Activated CD4-positive, alpha-beta memory T cell treated with anti-CD3 and anti-CD28 coated beads for 36 hours (primary cell): ENCODE measurements around the gene NECTIN1. TPM values are rescaled to one million over a fixed set of nuclear protein-coding genes. Genes with fewer than 3 reads are reported as not detected.
"Not testable (repeated sequence)": the region's sequence is repeated elsewhere in the genome, so short reads cannot be mapped to it uniquely, and the experiment has no call there.

Experiments used
- CTCF ChIA-PET: fragments of 350-600 bp; sonication (Branson Sonifier 250); formaldehyde crosslinking; loops from one replicate; lab custom pipeline; 2021; ENCODE audit warnings: antibody characterized with exemption, inconsistent platforms; lab: Charles Lee
- POLR2A ChIA-PET: fragments of 350-600 bp; sonication (Branson Sonifier 250); formaldehyde crosslinking; loops from one replicate; lab custom pipeline; 2021; ENCODE audit warnings: antibody characterized with exemption; lab: Charles Lee
- DNase-seq: peaks from one replicate; pipeline ENCODE4 v3.0.0-alpha.2; 2020
- H3K27ac Mint-ChIP-seq: one replicate; pipeline ENCODE4 v1.8.0; 2021; ENCODE audit warnings: mixed read lengths
- H3K27me3 Mint-ChIP-seq: one replicate; pipeline ENCODE4 v1.8.0; 2021; ENCODE audit warnings: mixed read lengths
- H3K36me3 Mint-ChIP-seq: one replicate; pipeline ENCODE4 v1.8.0; 2021; ENCODE audit warnings: mixed read lengths
- H3K4me1 Mint-ChIP-seq: one replicate; pipeline ENCODE4 v1.8.0; 2021; ENCODE audit warnings: low read depth, mixed read lengths
- H3K4me3 Mint-ChIP-seq: one replicate; pipeline ENCODE4 v1.8.0; 2021; ENCODE audit warnings: mild to moderate bottlenecking, mixed read lengths
- H3K9me3 Mint-ChIP-seq: one replicate; pipeline ENCODE4 v1.8.0; 2021; ENCODE audit warnings: mixed read lengths
- intact Hi-C: fragments of 100-400 bp; cut with micrococcal nuclease; formaldehyde crosslinking; loops from one replicate; pipeline ENCODE4 v1.15.1; 2023
- total RNA-seq, 2 experiments: library from RNA; stranded (reverse); gene quantifications; one replicate each; pipeline ENCODE4 v1.2.3, GENCODE V29; 2021

The NECTIN1 gene
- total RNA-seq, 2 experiments from 2014 or later = 2.0 to 2.4 TPM

DNA sequence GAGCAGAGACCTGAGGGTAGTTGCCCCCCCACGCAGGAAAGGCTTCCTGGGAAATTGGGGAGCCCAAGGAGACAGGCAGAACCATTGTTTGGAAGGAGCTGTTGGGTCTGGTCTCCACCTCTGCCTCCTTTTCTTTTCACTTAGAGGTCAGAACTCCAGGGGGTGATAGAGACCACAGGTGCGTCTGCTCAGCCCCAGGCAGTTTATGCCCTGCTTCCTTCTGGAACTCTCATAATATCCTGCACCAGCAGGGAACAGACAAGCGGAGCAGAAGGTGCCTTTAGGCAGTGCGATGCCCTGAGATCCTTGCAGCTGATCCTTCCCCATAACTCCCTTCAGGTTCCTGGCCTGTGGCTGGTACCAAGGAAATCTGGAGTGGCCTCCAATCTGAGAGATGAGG is 120.2 kb downstream of the NECTIN1 start:
- no peaks in the 10 kb centered on the region for H3K9me3 Mint-ChIP-seq
- H3K4me1 Mint-ChIP-seq = no peaks in the 10 kb centered on the region
- H3K4me3 Mint-ChIP-seq = no peak overlapping the region
- intact Hi-C loops = no loop called here
- H3K36me3 Mint-ChIP-seq = no peaks in the 10 kb centered on the region
- H3K27me3 Mint-ChIP-seq = peaks cover 6% of the 10 kb centered on the region
- DNase-seq = no peak
- POLR2A ChIA-PET = no interaction called here
- CTCF ChIA-PET = no interaction called here
- no peak overlapping the region for H3K27ac Mint-ChIP-seq

- intact Hi-C loops = no loop called here
- Mint-ChIP-seq H3K9me3 (no peaks in the 10 kb centered on the region), H3K4me3 (no peak overlapping the region), H3K36me3 (no peaks in the 10 kb centered on the region), H3K27ac (no peak overlapping the region), H3K27me3 (peaks cover 12% of the 10 kb centered on the region), H3K4me1 (no peaks in the 10 kb centered on the region)
- POLR2A ChIA-PET = no interaction called here
- CTCF ChIA-PET = interaction anchor here (1.2 kb wide), 1 partner anchor 10 kb away, joined by 3 read pairs; no protein-coding TSS in a partner anchor
- no peak for DNase-seq
Measured at GRCh38 chr11:119608201-119608600, 120.8 kb downstream of the NECTIN1 start.

- no peak for DNase-seq
- CTCF ChIA-PET = interaction anchor here (1.0 to 1.2 kb wide), 3 partner anchors 11 to 34 kb away, joined by 3 to 4 read pairs (median 3); no protein-coding TSS in a partner anchor
- POLR2A ChIA-PET = no interaction called here
- no peaks in the 10 kb centered on the region for H3K9me3 Mint-ChIP-seq
- H3K4me1 Mint-ChIP-seq = no peaks in the 10 kb centered on the region
- H3K4me3 Mint-ChIP-seq = no peak overlapping the region
- intact Hi-C loops = no loop called here
- H3K27me3 Mint-ChIP-seq = peaks cover 12% of the 10 kb centered on the region
- no peak overlapping the region for H3K27ac Mint-ChIP-seq
- no peaks in the 10 kb centered on the region for H3K36me3 Mint-ChIP-seq
Measured at GRCh38 chr11:119607726-119608125, 121.3 kb downstream of the NECTIN1 start.

GRCh38 chr11:119605137-119605665 is 123.8 kb downstream of the NECTIN1 start:
- Mint-ChIP-seq H3K36me3 (no peaks in the 10 kb centered on the region), H3K9me3 (no peaks in the 10 kb centered on the region), H3K4me1 (no peaks in the 10 kb centered on the region), H3K4me3 (no peak overlapping the region), H3K27me3 (peaks cover 16% of the 10 kb centered on the region), H3K27ac (no peak overlapping the region)
- no peak for DNase-seq
- CTCF ChIA-PET = no interaction called here
- POLR2A ChIA-PET = no interaction called here
- intact Hi-C loops = no loop called here

DNA sequence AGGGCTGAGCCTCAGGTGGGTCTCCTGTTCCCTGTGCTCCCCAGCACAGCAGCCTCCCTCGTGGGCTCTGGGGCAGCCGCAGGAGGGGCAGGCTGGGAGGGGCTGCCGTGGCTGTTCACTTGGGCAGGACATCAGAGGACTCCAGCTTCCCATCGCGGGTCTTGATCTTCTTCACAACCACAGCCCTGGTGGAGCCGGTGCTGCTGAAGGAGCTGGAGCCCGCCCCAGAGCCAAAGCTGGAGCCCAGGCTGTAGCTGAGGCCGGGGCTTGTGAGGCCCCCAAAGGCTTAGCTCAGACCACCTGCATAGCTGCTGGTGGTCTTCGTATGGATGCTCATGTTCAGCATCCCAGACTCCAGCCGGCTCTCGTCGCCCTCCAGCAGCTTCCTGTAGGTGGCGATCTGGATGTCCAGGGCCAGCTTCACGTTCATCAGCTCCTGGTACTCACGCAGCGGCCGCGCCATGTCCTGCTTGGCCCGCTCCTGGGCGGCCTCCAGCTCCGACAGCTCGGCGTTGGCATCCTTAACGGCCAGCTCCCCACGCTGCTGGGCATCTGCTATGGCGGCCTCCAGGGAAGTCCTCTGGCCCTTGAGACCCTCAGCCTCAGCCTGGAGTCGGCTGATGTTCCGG is 126.1 kb downstream of the NECTIN1 start:
- Mint-ChIP-seq H3K27ac (no peak overlapping the region), H3K4me3 (no peak overlapping the region), H3K27me3 (peaks cover 10% of the 10 kb centered on the region), H3K9me3 (no peaks in the 10 kb centered on the region), H3K4me1 (no peaks in the 10 kb centered on the region), H3K36me3 (no peaks in the 10 kb centered on the region)
- intact Hi-C loops = no loop called here
- no peak for DNase-seq
- ChIA-PET CTCF (no interaction called here), POLR2A (no interaction called here)

GRCh38 chr11:119599864-119600541 is 129.0 kb downstream of the NECTIN1 start:
- POLR2A ChIA-PET = no interaction called here
- DNase-seq = no peak
- CTCF ChIA-PET = no interaction called here
- Mint-ChIP-seq H3K4me1 (no peaks in the 10 kb centered on the region), H3K27ac (no peak overlapping the region), H3K36me3 (no peaks in the 10 kb centered on the region), H3K9me3 (no peaks in the 10 kb centered on the region), H3K4me3 (no peak overlapping the region), H3K27me3 (peaks cover 10% of the 10 kb centered on the region)
- intact Hi-C loops = no loop called here

- POLR2A ChIA-PET, intact Hi-C loops, H3K4me1 Mint-ChIP-seq, DNase-seq, H3K4me3 Mint-ChIP-seq, CTCF ChIA-PET, H3K27me3 Mint-ChIP-seq, H3K36me3 Mint-ChIP-seq, H3K27ac Mint-ChIP-seq, H3K9me3 Mint-ChIP-seq: not testable (repeated sequence)
Measured at GRCh38 chr11:119595941-119596340, 133.1 kb downstream of the NECTIN1 start.

GRCh38 chr11:119594639-119595249 is 134.3 kb downstream of the NECTIN1 start:
- Mint-ChIP-seq H3K4me3 (no peak overlapping the region), H3K36me3 (no peaks in the 10 kb centered on the region), H3K27ac (no peak overlapping the region), H3K27me3 (peaks cover 6% of the 10 kb centered on the region), H3K9me3 (no peaks in the 10 kb centered on the region), H3K4me1 (peaks cover 8% of the 10 kb centered on the region)
- ChIA-PET POLR2A (no interaction called here), CTCF (no interaction called here)
- intact Hi-C loops = no loop called here
- no peak for DNase-seq

DNA sequence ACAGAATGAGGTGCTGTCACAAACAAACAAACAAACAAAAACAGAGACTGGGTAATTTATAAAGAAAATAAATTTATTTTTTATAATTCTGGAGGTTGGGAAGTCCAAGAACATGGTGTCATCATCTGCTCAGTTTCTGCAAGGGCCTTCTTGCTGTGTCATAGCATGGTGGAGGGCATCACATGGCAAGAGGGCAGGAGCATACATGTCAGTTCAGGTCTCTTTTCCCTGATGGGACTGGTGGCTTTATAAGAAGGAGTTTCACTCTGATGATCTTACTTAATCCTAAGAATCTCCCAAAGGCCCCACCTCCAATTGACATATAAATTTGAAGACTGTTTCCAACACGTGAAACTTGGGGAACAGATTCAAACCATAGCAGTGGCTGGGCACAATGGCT is 135.7 kb downstream of the NECTIN1 start:
- H3K27ac Mint-ChIP-seq = no peak overlapping the region
- intact Hi-C loops = no loop called here
- no peaks in the 10 kb centered on the region for H3K9me3 Mint-ChIP-seq
- DNase-seq = no peak
- H3K36me3 Mint-ChIP-seq = no peaks in the 10 kb centered on the region
- H3K4me3 Mint-ChIP-seq = no peak overlapping the region
- CTCF ChIA-PET = no interaction called here
- peaks cover 11% of the 10 kb centered on the region for H3K27me3 Mint-ChIP-seq
- H3K4me1 Mint-ChIP-seq = peaks cover 8% of the 10 kb centered on the region
- POLR2A ChIA-PET = no interaction called here

DNA sequence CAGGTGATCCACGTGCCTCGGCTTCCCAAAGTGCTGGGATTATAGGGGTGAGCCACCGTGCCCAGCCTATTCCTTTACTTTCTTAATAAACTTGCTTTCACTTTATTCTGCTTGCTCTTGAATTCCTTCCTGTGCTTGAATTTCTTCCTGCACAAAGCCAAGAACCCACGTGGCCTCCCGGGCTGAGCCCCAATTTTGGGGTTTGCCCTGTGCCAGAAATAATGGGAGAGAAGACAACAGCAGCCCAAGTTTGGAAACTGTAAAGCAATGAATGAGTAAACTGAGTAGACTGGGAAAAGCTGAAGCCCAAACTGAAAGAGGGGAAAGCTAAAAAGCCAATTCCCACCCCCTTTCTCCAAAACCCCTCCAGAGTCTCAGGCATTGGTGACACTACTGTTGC is 136.4 kb downstream of the NECTIN1 start:
- no peak for DNase-seq
- intact Hi-C loops = no loop called here
- Mint-ChIP-seq H3K4me3 (no peak overlapping the region), H3K4me1 (peaks cover 8% of the 10 kb centered on the region), H3K36me3 (no peaks in the 10 kb centered on the region), H3K27ac (no peak overlapping the region), H3K9me3 (no peaks in the 10 kb centered on the region), H3K27me3 (peaks cover 14% of the 10 kb centered on the region)
- POLR2A ChIA-PET = no interaction called here
- CTCF ChIA-PET = no interaction called here

DNA sequence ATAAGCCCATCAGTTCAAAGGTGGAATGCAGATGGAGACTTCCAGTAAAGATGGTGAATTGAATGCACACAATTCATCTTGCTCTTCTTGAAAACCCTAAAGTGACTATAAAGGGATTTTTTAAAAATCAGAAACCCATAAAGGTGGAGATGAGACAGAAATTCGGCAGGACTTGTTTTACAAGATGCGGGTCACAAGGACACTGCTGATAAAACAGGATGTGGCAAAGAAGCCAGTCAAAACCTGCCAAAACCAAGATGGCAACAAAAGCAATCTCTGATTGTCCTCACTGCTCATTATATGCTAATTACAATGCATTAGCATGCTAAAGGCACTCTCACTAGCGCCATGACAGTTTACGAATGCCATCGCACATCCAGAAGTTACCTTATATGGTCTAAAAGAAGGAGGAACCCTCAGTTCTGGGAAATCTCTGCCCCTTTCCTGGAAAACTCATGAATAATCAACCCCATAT is 137.1 kb downstream of the NECTIN1 start:
- no peaks in the 10 kb centered on the region for H3K36me3 Mint-ChIP-seq
- H3K4me1 Mint-ChIP-seq = peaks cover 8% of the 10 kb centered on the region
- H3K27ac Mint-ChIP-seq = no peak overlapping the region
- peaks cover 16% of the 10 kb centered on the region for H3K27me3 Mint-ChIP-seq
- intact Hi-C loops = no loop called here
- DNase-seq = no peak
- H3K9me3 Mint-ChIP-seq = no peaks in the 10 kb centered on the region
- ChIA-PET CTCF (no interaction called here), POLR2A (no interaction called here)
- H3K4me3 Mint-ChIP-seq = no peak overlapping the region

GRCh38 chr11:119590651-119591351 is 138.2 kb downstream of the NECTIN1 start:
- Mint-ChIP-seq H3K27me3 (peaks cover 25% of the 10 kb centered on the region), H3K9me3 (no peaks in the 10 kb centered on the region), H3K4me3 (no peak overlapping the region), H3K4me1 (peaks cover 8% of the 10 kb centered on the region), H3K36me3 (no peaks in the 10 kb centered on the region), H3K27ac (no peak overlapping the region)
- intact Hi-C loops = no loop called here
- no peak for DNase-seq
- CTCF ChIA-PET = no interaction called here
- POLR2A ChIA-PET = no interaction called here
